Memory B cell (primary cell): Measurements from ENCODE around the gene PDZD2.
"Not testable (repeated sequence)": the region's sequence is repeated elsewhere in the genome, so short reads cannot be mapped to it uniquely, and the experiment has no call there.

ENCODE experiments used
- ATAC-seq: fragments of 150-1000 bp; cut with Tn5 transposase; 2 replicates; pipeline ENCODE4 v1.10.0; 2021; ENCODE audit warnings: low read depth, mild to moderate bottlenecking, moderate library complexity
- DNase-seq, 2 donors: peaks; one replicate each; pipeline ENCODE4 v3.0.0; 2022; ENCODE audit warnings: low spot score in 2 of 2
- H3K27ac Mint-ChIP-seq: one replicate; pipeline ENCODE4 v1.8.0; 2022; ENCODE audit warnings: mild to moderate bottlenecking, moderate library complexity, mixed read lengths
- H3K27me3 Mint-ChIP-seq: one replicate; pipeline ENCODE4 v1.8.0; 2022; ENCODE audit warnings: mixed read lengths
- H3K36me3 Mint-ChIP-seq: one replicate; pipeline ENCODE4 v1.8.0; 2022; ENCODE audit warnings: mild to moderate bottlenecking, mixed read lengths
- H3K4me1 Mint-ChIP-seq: one replicate; pipeline ENCODE4 v1.8.0; 2022; ENCODE audit warnings: mixed read lengths
- H3K4me3 Mint-ChIP-seq: one replicate; pipeline ENCODE4 v1.8.0; 2022; ENCODE audit warnings: mild to moderate bottlenecking, moderate library complexity, mixed read lengths
- H3K9me3 Mint-ChIP-seq: one replicate; pipeline ENCODE4 v1.8.0; 2022; ENCODE audit warnings: mixed read lengths

The PDZD2 gene

GRCh38 chr5:31720811-31721345 is 81.9 kb downstream of the PDZD2 start:
- Mint-ChIP-seq H3K9me3 (peaks cover 1% of the 10 kb centered on the region), H3K4me3 (no peak overlapping the region), H3K4me1 (no peaks in the 10 kb centered on the region), H3K36me3 (no peaks in the 10 kb centered on the region), H3K27me3 (peaks cover 2% of the 10 kb centered on the region), H3K27ac (no peak overlapping the region)
- ATAC-seq (no peak), DNase-seq (no peak)

- ATAC-seq: no peak
- H3K36me3 Mint-ChIP-seq: no peaks in the 10 kb centered on the region
- H3K27ac Mint-ChIP-seq: no peak overlapping the region
- H3K4me3 Mint-ChIP-seq: no peak overlapping the region
- no peaks in the 10 kb centered on the region for H3K4me1 Mint-ChIP-seq
- no peak for DNase-seq
- peaks cover 1% of the 10 kb centered on the region for H3K9me3 Mint-ChIP-seq
- peaks cover 2% of the 10 kb centered on the region for H3K27me3 Mint-ChIP-seq
These were observed 83.2 kb downstream of the PDZD2 start for GRCh38 chr5:31722111-31722510.

GRCh38 chr5:31725996-31726395 is 87.1 kb downstream of the PDZD2 start:
- H3K27ac Mint-ChIP-seq: no peak overlapping the region
- no peaks in the 10 kb centered on the region for H3K36me3 Mint-ChIP-seq
- no peaks in the 10 kb centered on the region for H3K4me1 Mint-ChIP-seq
- ATAC-seq: no peak
- no peak overlapping the region for H3K4me3 Mint-ChIP-seq
- peaks cover 2% of the 10 kb centered on the region for H3K27me3 Mint-ChIP-seq
- no peak for DNase-seq
- H3K9me3 Mint-ChIP-seq: peaks cover 1% of the 10 kb centered on the region

GRCh38 chr5:31726952-31727351 is 88.0 kb downstream of the PDZD2 start:
- peaks cover 2% of the 10 kb centered on the region for H3K27me3 Mint-ChIP-seq
- ATAC-seq: no peak

GRCh38 chr5:31728039-31728438 is 89.1 kb downstream of the PDZD2 start:
- ATAC-seq (no peak), DNase-seq (no peak)
- no peak overlapping the region for H3K27ac Mint-ChIP-seq
- H3K27me3 Mint-ChIP-seq: peaks cover 2% of the 10 kb centered on the region
- H3K36me3 Mint-ChIP-seq: no peaks in the 10 kb centered on the region
- H3K9me3 Mint-ChIP-seq: peaks cover 1% of the 10 kb centered on the region
- no peaks in the 10 kb centered on the region for H3K4me1 Mint-ChIP-seq
- no peak overlapping the region for H3K4me3 Mint-ChIP-seq

More at GRCh38 chr5:31726952-31727351, 88.0 kb downstream of the PDZD2 start:
- Mint-ChIP-seq H3K4me3 (no peak overlapping the region), H3K9me3 (peaks cover 1% of the 10 kb centered on the region), H3K4me1 (no peaks in the 10 kb centered on the region), H3K36me3 (no peaks in the 10 kb centered on the region), H3K27ac (no peak overlapping the region)
- no peak for DNase-seq

GRCh38 chr5:31728806-31729205 is 89.9 kb downstream of the PDZD2 start:
- not testable (repeated sequence) for DNase-seq, H3K9me3 Mint-ChIP-seq, H3K36me3 Mint-ChIP-seq, H3K27me3 Mint-ChIP-seq, H3K27ac Mint-ChIP-seq, ATAC-seq, H3K4me1 Mint-ChIP-seq, H3K4me3 Mint-ChIP-seq

- Mint-ChIP-seq H3K9me3 (no peaks in the 10 kb centered on the region), H3K36me3 (no peaks in the 10 kb centered on the region), H3K27ac (no peak overlapping the region), H3K27me3 (no peaks in the 10 kb centered on the region), H3K4me1 (no peaks in the 10 kb centered on the region), H3K4me3 (no peak overlapping the region)
- ATAC-seq (no peak), DNase-seq (no peak)
These were observed 91.2 kb downstream of the PDZD2 start for GRCh38 chr5:31730139-31730538.

GRCh38 chr5:31731016-31731415 is 92.1 kb downstream of the PDZD2 start:
- H3K36me3 Mint-ChIP-seq: no peaks in the 10 kb centered on the region
- H3K4me3 Mint-ChIP-seq: no peak overlapping the region
- H3K27ac Mint-ChIP-seq: no peak overlapping the region
- ATAC-seq (no peak), DNase-seq (no peak)
- no peaks in the 10 kb centered on the region for H3K27me3 Mint-ChIP-seq
- H3K9me3 Mint-ChIP-seq: no peaks in the 10 kb centered on the region
- no peaks in the 10 kb centered on the region for H3K4me1 Mint-ChIP-seq

GRCh38 chr5:31731710-31732301 is 92.9 kb downstream of the PDZD2 start:
- ATAC-seq: no peak
- H3K4me3 Mint-ChIP-seq: no peak overlapping the region
- H3K27ac Mint-ChIP-seq: no peak overlapping the region
- H3K36me3 Mint-ChIP-seq: no peaks in the 10 kb centered on the region
- no peaks in the 10 kb centered on the region for H3K9me3 Mint-ChIP-seq
- DNase-seq: no peak
- no peaks in the 10 kb centered on the region for H3K27me3 Mint-ChIP-seq
- H3K4me1 Mint-ChIP-seq: no peaks in the 10 kb centered on the region

- H3K36me3 Mint-ChIP-seq, H3K4me3 Mint-ChIP-seq, H3K4me1 Mint-ChIP-seq, H3K27ac Mint-ChIP-seq, ATAC-seq, DNase-seq, H3K9me3 Mint-ChIP-seq, H3K27me3 Mint-ChIP-seq: not testable (repeated sequence)
These were observed 93.9 kb downstream of the PDZD2 start for GRCh38 chr5:31732821-31733220.

- no peak overlapping the region for H3K27ac Mint-ChIP-seq
These were observed 94.4 kb downstream of the PDZD2 start for GRCh38 chr5:31733371-31733770.

GRCh38 chr5:31736127-31736526 is 97.2 kb downstream of the PDZD2 start:
- Mint-ChIP-seq H3K4me3 (no peak overlapping the region), H3K27me3 (no peaks in the 10 kb centered on the region), H3K9me3 (peaks cover 2% of the 10 kb centered on the region), H3K4me1 (no peaks in the 10 kb centered on the region), H3K36me3 (peaks cover 1% of the 10 kb centered on the region), H3K27ac (no peak overlapping the region)
- ATAC-seq: no peak
- DNase-seq: no peak

More at GRCh38 chr5:31733371-31733770, 94.4 kb downstream of the PDZD2 start:
- no peak for ATAC-seq
- Mint-ChIP-seq H3K9me3 (no peaks in the 10 kb centered on the region), H3K27me3 (no peaks in the 10 kb centered on the region), H3K4me3 (no peak overlapping the region), H3K36me3 (no peaks in the 10 kb centered on the region), H3K4me1 (no peaks in the 10 kb centered on the region)
- DNase-seq: no peak

GRCh38 chr5:31738199-31738598 is 99.3 kb downstream of the PDZD2 start:
- DNase-seq (no peak), ATAC-seq (no peak)
- no peak overlapping the region for H3K4me3 Mint-ChIP-seq
- H3K9me3 Mint-ChIP-seq: peaks cover 2% of the 10 kb centered on the region
- no peaks in the 10 kb centered on the region for H3K27me3 Mint-ChIP-seq
- H3K36me3 Mint-ChIP-seq: peaks cover 1% of the 10 kb centered on the region
- H3K4me1 Mint-ChIP-seq: no peaks in the 10 kb centered on the region
- H3K27ac Mint-ChIP-seq: no peak overlapping the region

GRCh38 chr5:31741496-31741895 is 102.6 kb downstream of the PDZD2 start:
- ATAC-seq: no peak
- no peak overlapping the region for H3K27ac Mint-ChIP-seq
- H3K36me3 Mint-ChIP-seq: peaks cover 1% of the 10 kb centered on the region
- DNase-seq: no peak
- H3K27me3 Mint-ChIP-seq: peaks cover 2% of the 10 kb centered on the region
- no peak overlapping the region for H3K4me3 Mint-ChIP-seq
- no peaks in the 10 kb centered on the region for H3K4me1 Mint-ChIP-seq
- H3K9me3 Mint-ChIP-seq: peaks cover 2% of the 10 kb centered on the region

- Mint-ChIP-seq H3K27me3 (peaks cover 2% of the 10 kb centered on the region), H3K4me1 (no peaks in the 10 kb centered on the region), H3K27ac (no peak overlapping the region), H3K4me3 (no peak overlapping the region), H3K36me3 (peaks cover 1% of the 10 kb centered on the region), H3K9me3 (peaks cover 2% of the 10 kb centered on the region)
- ATAC-seq (no peak), DNase-seq (no peak)
These were observed 104.7 kb downstream of the PDZD2 start for GRCh38 chr5:31743678-31744077.
